DMS153 (cell line): Measurements from ENCODE around the gene THSD7B.
A peak's percentile ranks its signal among the peaks of the same experiment; 100 is the strongest.
"Not testable (repeated sequence)": the region's sequence is repeated elsewhere in the genome, so short reads cannot be mapped to it uniquely, and the experiment has no call there.

ENCODE experiments used
- DNase-seq: peaks from one replicate; lab custom pipeline; 2025; lab: John Stamatoyannopoulos, UW

Gene THSD7B

GRCh38 chr2:137547842-137548241, 782.5 kb downstream of the THSD7B start:
- DNase-seq, result no peak

- no peak for DNase-seq
These were observed 801.0 kb downstream of the THSD7B start for GRCh38 chr2:137566387-137566786.

GRCh38 chr2:137570484-137570883, 805.1 kb downstream of the THSD7B start:
- no peak for DNase-seq

GRCh38 chr2:137587834-137588233, 822.5 kb downstream of the THSD7B start:
- DNase-seq, result not testable (repeated sequence)

GRCh38 chr2:137588578-137588977, 823.2 kb downstream of the THSD7B start:
- DNase-seq, result not testable (repeated sequence)

- no peak for DNase-seq
These were observed 824.8 kb downstream of the THSD7B start for GRCh38 chr2:137590102-137590501.

- DNase-seq, result no peak
These were observed 842.5 kb downstream of the THSD7B start for GRCh38 chr2:137607722-137608318.

GRCh38 chr2:137638932-137639331, 873.6 kb downstream of the THSD7B start:
- DNase-seq, result no peak

- no peak for DNase-seq
These were observed 879.4 kb downstream of the THSD7B start for GRCh38 chr2:137644731-137645130.

- no peak for DNase-seq
These were observed 888.7 kb downstream of the THSD7B start for GRCh38 chr2:137654046-137654445.

- DNase-seq, result no peak
These were observed 890.5 kb downstream of the THSD7B start for GRCh38 chr2:137655814-137656213.

GRCh38 chr2:137658433-137658832, 893.1 kb downstream of the THSD7B start:
- no peak for DNase-seq

GRCh38 chr2:137659616-137660015, 894.3 kb downstream of the THSD7B start:
- DNase-seq, result peak; percentile 91

- DNase-seq, result no peak
These were observed 904.8 kb downstream of the THSD7B start for GRCh38 chr2:137670111-137670510.

- DNase-seq, result no peak
These were observed 907.7 kb downstream of the THSD7B start for GRCh38 chr2:137672989-137673552.

- DNase-seq, result no peak
These were observed 909.6 kb downstream of the THSD7B start for GRCh38 chr2:137674991-137675390.

- peak; percentile 19 for DNase-seq
These were observed 910.4 kb downstream of the THSD7B start for GRCh38 chr2:137675584-137676327.

GRCh38 chr2:137676346-137676745, 911.0 kb downstream of the THSD7B start:
- DNase-seq, result no peak

GRCh38 chr2:137677466-137677865, 912.1 kb downstream of the THSD7B start:
- DNase-seq, result no peak

- no peak for DNase-seq
These were observed 924.2 kb downstream of the THSD7B start for GRCh38 chr2:137689549-137689948.

GRCh38 chr2:137693534-137693933, 928.2 kb downstream of the THSD7B start:
- DNase-seq, result no peak

GRCh38 chr2:137696916-137697315, 931.6 kb downstream of the THSD7B start:
- DNase-seq, result no peak

GRCh38 chr2:137700250-137700649, 934.9 kb downstream of the THSD7B start:
- not testable (repeated sequence) for DNase-seq
